BJ (cell line): ENCODE data around the gene RAB9B. TPM values are rescaled to one million over a fixed set of nuclear protein-coding genes. Genes with fewer than 3 reads are reported as not detected.

Source experiments
- CTCF ChIA-PET: fragments of 350-600 bp; formaldehyde crosslinking; extraction: SDS; loops from one replicate; lab custom pipeline; 2021; ENCODE audit warnings: antibody characterized with exemption, inconsistent platforms; lab: Yijun Ruan, JAX
- POLR2A ChIA-PET: fragments of 300-600 bp; sonication (Branson Sonifier 250); formaldehyde crosslinking; extraction: SDS; loops from one replicate; lab custom pipeline; 2021; ENCODE audit warnings: antibody characterized with exemption; lab: Charles Lee
- DNase-seq: peaks from one replicate; pipeline ENCODE4 v3.0.0-alpha.2; 2011; ENCODE audit warnings: low read depth
- H3K27me3 ChIP-seq: 2 replicates; pipeline ENCODE4 v1.6.0; 2011; ENCODE audit warnings: low read length; ENCODE audit not compliant: control insufficient read depth, insufficient read depth
- H3K36me3 ChIP-seq: 2 replicates; pipeline ENCODE4 v1.5.1; 2011; ENCODE audit warnings: low read length; ENCODE audit not compliant: control insufficient read depth, insufficient read depth
- H3K4me3 ChIP-seq: 2 replicates; pipeline ENCODE4 v1.5.1; 2011; ENCODE audit warnings: low read depth, mild to moderate bottlenecking, control low read depth, low read length
- polyA plus RNA-seq: library from polyadenylated mRNA; depleted of rRNA; stranded (reverse); fragments of >200 nt; gene quantifications from 2 replicates; pipeline ENCODE4 v1.2.3, GENCODE V29; 2011
- TF ChIP-seq, protein P1 (sequence below): IDR thresholded peaks from 2 replicates; pipeline ENCODE4 v1.5.1; 2011; ENCODE audit warnings: low read depth, mild to moderate bottlenecking, control low read depth, inconsistent platforms, low read length, moderate library complexity; ENCODE audit not compliant: insufficient read depth

RAB9B gene
- polyA plus RNA-seq, 1 experiment: 0.39 TPM

DNA sequence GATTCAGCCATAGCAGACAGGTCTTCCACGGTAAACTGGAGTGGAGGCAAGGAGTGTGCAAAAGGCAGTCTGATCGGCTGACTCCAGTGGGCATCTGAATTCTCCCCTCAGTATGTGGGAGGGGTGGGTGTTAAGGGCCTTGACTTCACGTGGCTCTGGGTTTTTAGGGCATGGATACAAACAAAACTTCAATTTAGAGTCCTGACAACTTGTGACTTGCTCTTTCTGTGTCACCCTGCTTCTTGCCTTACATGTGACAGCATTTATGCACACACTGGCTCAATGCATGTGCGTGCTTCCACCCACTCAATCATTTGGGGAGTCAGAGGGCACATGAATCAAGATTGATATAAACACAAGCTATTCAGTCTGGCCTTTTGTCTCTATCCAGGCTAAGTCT is 37.9 kb downstream of the RAB9B start:
- ChIA-PET POLR2A (no interaction called here), CTCF (interaction anchor here (1.2 kb wide), 1 partner anchor 15 kb away, joined by 3 read pairs; no protein-coding TSS in a partner anchor)
- no peaks in the 10 kb centered on the region for H3K27me3 ChIP-seq
- no peak overlapping the region for H3K4me3 ChIP-seq
- H3K36me3 ChIP-seq: no peaks in the 10 kb centered on the region
- TF ChIP-seq, protein P1, sequence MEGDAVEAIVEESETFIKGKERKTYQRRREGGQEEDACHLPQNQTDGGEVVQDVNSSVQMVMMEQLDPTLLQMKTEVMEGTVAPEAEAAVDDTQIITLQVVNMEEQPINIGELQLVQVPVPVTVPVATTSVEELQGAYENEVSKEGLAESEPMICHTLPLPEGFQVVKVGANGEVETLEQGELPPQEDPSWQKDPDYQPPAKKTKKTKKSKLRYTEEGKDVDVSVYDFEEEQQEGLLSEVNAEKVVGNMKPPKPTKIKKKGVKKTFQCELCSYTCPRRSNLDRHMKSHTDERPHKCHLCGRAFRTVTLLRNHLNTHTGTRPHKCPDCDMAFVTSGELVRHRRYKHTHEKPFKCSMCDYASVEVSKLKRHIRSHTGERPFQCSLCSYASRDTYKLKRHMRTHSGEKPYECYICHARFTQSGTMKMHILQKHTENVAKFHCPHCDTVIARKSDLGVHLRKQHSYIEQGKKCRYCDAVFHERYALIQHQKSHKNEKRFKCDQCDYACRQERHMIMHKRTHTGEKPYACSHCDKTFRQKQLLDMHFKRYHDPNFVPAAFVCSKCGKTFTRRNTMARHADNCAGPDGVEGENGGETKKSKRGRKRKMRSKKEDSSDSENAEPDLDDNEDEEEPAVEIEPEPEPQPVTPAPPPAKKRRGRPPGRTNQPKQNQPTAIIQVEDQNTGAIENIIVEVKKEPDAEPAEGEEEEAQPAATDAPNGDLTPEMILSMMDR: no peak
- DNase-seq: no peak

DNA sequence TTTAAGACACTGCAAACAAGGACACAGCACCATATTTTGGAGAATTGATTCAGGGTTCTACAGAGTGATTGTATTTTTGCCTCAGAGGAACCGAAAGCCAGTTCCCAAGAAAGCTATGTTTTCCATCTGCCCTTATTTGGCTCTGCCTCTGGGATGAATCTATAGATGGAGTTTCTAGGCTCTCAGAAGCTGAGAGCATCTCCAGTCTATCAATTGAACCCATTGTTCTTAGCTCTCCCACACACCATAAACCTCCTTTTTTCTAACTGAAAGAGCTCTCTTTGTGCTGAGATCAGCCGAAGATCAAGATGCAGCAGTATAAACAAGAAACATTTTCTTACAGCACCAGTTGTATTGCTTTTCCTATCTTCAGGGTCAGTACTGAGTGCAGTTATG is 38.5 kb downstream of the RAB9B start:
- Histone ChIP-seq H3K36me3 (no peaks in the 10 kb centered on the region), H3K4me3 (peak overlapping the region; percentile 16), H3K27me3 (no peaks in the 10 kb centered on the region)
- CTCF ChIA-PET: interaction anchor here (1.2 kb wide), 1 partner anchor 16 kb away, joined by 3 read pairs; no protein-coding TSS in a partner anchor
- TF ChIP-seq, protein P1: no peak
- DNase-seq: no peak
- POLR2A ChIA-PET: no interaction called here

- CTCF ChIA-PET: interaction anchor here (1.2 to 2.2 kb wide), 2 partner anchors 17 to 19 kb away, joined by 3 to 7 read pairs; no protein-coding TSS in a partner anchor
- Histone ChIP-seq H3K27me3 (no peaks in the 10 kb centered on the region), H3K4me3 (peak overlapping the region; percentile 16), H3K36me3 (no peaks in the 10 kb centered on the region)
- TF ChIP-seq, protein P1: no peak
- POLR2A ChIA-PET: no interaction called here
- peak; percentile 25 for DNase-seq
Observed at GRCh38 chrX:103792916-103793544, 39.0 kb downstream of the RAB9B start.

DNA sequence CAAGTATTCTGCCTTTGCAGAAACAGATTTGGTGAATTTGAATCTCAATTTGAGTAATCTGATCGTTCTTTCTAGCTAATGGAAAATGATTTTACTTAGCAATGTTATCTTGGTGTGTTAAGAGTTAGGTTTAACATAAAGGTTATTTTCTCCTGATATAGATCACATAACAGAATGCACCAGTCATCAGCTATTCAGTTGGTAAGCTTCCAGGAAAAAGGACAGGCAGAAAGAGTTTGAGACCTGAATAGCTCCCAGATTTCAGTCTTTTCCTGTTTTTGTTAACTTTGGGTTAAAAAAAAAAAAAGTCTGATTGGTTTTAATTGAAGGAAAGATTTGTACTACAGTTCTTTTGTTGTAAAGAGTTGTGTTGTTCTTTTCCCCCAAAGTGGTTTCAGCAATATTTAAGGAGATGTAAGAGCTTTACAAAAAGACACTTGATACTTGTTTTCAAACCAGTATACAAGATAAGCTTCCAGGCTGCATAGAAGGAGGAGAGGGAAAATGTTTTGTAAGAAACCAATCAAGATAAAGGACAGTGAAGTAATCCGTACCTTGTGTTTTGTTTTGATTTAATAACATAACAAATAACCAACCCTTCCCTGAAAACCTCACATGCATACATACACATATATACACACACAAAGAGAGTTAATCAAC is 40.1 kb downstream of the RAB9B start:
- no peak for DNase-seq
- Histone ChIP-seq H3K36me3 (no peaks in the 10 kb centered on the region), H3K4me3 (no peak overlapping the region), H3K27me3 (no peaks in the 10 kb centered on the region)
- TF ChIP-seq, protein P1: no peak
- POLR2A ChIA-PET: interaction anchor here (0.6 kb wide), 1 partner anchor 45 kb away, joined by 3 read pairs; no protein-coding TSS in a partner anchor
- CTCF ChIA-PET: interaction anchor here (2.2 kb wide), 1 partner anchor 18 kb away, joined by 7 read pairs; no protein-coding TSS in a partner anchor

DNA sequence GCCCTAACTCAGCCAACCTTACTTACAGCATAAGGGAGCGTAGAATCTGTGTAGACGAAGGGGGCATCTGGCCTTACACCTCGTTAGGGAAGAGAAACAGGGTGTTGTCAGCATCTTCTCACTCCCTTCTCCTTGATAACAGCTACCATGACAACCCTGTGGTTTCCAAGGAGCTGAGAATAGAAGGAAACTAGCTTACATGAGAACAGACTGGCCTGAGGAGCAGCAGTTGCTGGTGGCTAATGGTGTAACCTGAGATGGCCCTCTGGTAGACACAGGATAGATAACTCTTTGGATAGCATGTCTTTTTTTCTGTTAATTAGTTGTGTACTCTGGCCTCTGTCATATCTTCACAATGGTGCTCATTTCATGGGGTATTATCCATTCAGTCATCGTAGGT is 40.8 kb downstream of the RAB9B start:
- Histone ChIP-seq H3K36me3 (no peaks in the 10 kb centered on the region), H3K4me3 (no peak overlapping the region), H3K27me3 (no peaks in the 10 kb centered on the region)
- CTCF ChIA-PET: interaction anchor here (2.2 kb wide), 1 partner anchor 17 kb away, joined by 7 read pairs; no protein-coding TSS in a partner anchor
- POLR2A ChIA-PET: interaction anchor here (0.6 kb wide), 1 partner anchor 44 kb away, joined by 3 read pairs; no protein-coding TSS in a partner anchor
- DNase-seq: no peak
- TF ChIP-seq, protein P1: no peak
